Peyer's patch (tissue), 4 donors: ENCODE data around the gene OR9Q1.

Experiments
- POLR2A ChIP-seq, 2 donors: fragments of 450-650 bp; IDR thresholded peaks; one replicate each; pipeline ENCODE4 v1.5.1; 2017; ENCODE audit warnings: antibody characterized with exemption in 2 of 2, mild to moderate bottlenecking in 2 of 2, moderate library complexity in 2 of 2
- TF ChIP-seq, protein P1 (sequence below), 6 experiments: fragments of 450-650 bp in 4 of 6; fragments of 200-600 bp in 2 of 6; sonication (generic) in 1 of 6; IDR thresholded peaks; one replicate each; pipeline ENCODE4 v1.5.1; 2017 to 2019; ENCODE audit warnings: antibody characterized with exemption in 6 of 6, mild to moderate bottlenecking in 3 of 6, moderate library complexity in 1 of 6

DNA sequence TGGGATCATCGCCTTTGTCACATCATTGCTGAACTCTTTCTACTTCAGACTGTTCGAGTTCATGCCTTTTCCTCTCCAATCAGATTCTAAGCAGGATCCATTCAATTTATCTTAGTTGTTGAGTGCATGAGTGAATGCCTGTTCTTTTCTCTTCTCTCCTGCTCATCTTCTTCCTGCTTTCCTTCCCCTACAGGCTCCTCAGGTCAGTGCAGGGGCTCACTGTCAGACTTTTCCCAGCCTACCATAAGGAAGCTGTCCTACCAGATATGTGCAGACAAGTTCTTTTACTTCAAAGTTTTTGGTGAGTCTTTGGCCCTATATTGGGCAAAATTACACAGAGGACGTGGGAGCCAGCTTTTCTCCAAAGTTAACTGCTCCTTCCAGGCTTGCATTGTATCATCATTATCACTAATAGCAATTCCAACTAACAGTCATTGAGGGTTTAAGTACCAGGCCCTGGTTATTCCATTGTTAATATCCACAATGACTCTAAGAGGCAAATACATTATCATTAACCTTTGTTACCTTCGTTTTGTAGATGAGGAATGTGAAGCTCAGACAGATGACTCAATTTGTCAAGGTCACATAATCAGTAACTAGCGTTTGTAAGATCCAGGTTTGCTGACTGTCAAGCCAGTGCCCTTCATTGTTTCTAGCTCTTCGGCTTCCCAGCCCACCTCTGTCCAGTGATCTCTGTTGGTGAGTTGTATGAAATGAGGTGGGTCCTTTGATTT is 37.4 kb downstream of the OR9Q1 start:
- TF ChIP-seq, protein P1, sequence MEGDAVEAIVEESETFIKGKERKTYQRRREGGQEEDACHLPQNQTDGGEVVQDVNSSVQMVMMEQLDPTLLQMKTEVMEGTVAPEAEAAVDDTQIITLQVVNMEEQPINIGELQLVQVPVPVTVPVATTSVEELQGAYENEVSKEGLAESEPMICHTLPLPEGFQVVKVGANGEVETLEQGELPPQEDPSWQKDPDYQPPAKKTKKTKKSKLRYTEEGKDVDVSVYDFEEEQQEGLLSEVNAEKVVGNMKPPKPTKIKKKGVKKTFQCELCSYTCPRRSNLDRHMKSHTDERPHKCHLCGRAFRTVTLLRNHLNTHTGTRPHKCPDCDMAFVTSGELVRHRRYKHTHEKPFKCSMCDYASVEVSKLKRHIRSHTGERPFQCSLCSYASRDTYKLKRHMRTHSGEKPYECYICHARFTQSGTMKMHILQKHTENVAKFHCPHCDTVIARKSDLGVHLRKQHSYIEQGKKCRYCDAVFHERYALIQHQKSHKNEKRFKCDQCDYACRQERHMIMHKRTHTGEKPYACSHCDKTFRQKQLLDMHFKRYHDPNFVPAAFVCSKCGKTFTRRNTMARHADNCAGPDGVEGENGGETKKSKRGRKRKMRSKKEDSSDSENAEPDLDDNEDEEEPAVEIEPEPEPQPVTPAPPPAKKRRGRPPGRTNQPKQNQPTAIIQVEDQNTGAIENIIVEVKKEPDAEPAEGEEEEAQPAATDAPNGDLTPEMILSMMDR (IDR thresholded peaks at IDR 0.05): peak in 3 of 6 experiments; percentile 3 to 31 (median 24)
- no peak for TF ChIP-seq POLR2A (IDR thresholded peaks at IDR 0.05)
